GM19467 (cell line): ENCODE measurements around the gene IL1RAPL1.

ENCODE experiments used
- ATAC-seq: cut with Tn5 transposase; IDR thresholded peaks from one replicate; pipeline ENCODE4 v1.9.1; 2021; ENCODE audit warnings: mild to moderate bottlenecking, moderate library complexity; ENCODE audit not compliant: unreplicated experiment

Gene IL1RAPL1

GRCh38 chrX:28960063-28960462 is 372.8 kb downstream of the IL1RAPL1 start:
- ATAC-seq: no peak

GRCh38 chrX:28966331-28966730 is 379.1 kb downstream of the IL1RAPL1 start:
- no peak for ATAC-seq

GRCh38 chrX:28969126-28969525 is 381.9 kb downstream of the IL1RAPL1 start:
- no peak for ATAC-seq

- no peak for ATAC-seq
These were observed 392.6 kb downstream of the IL1RAPL1 start for GRCh38 chrX:28979877-28980276.

GRCh38 chrX:28981952-28982351 is 394.7 kb downstream of the IL1RAPL1 start:
- ATAC-seq: no peak

DNA sequence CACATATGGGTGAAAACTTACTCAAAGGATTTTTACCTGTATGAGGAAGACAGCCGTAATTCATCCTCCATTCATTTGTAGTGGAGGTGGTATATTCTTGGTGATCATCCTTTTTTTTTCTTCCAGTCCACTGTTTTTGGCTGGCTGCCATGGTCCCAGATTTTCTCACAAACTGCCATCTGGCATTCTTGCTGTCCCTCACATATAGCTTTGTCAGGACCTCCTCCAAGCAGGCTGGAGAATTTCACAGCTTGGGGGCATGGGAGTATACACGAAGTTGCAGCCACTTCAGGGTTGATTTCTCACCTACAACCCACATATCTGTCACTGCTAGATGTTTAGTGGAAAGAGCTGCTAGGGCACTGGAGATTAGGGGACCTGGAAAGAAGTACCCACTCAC is 401.0 kb downstream of the IL1RAPL1 start:
- no peak for ATAC-seq

GRCh38 chrX:28997706-28998463 is 410.6 kb downstream of the IL1RAPL1 start:
- no peak for ATAC-seq

- ATAC-seq: no peak
These were observed 411.4 kb downstream of the IL1RAPL1 start for GRCh38 chrX:28998609-28999135.

DNA sequence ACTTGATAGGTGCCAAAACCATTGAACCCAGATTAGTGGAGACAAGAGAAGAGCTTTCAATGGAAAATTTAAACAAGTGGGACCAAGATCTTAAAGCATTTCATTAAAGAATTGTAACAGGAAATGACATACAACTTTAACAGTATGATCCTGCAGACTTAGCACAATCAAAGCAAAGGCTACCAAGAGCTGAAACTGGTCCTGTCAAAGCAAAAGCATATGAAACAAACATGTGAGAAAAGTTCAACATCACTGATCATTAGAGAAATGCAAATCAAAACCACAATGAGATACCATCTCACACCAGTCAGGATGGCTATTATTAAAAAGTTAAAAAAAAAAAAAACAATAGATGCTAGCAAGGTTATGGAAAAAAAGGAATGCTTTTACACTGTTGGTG is 425.6 kb downstream of the IL1RAPL1 start:
- ATAC-seq: no peak

GRCh38 chrX:29023207-29023606 is 436.0 kb downstream of the IL1RAPL1 start:
- ATAC-seq: no peak

DNA sequence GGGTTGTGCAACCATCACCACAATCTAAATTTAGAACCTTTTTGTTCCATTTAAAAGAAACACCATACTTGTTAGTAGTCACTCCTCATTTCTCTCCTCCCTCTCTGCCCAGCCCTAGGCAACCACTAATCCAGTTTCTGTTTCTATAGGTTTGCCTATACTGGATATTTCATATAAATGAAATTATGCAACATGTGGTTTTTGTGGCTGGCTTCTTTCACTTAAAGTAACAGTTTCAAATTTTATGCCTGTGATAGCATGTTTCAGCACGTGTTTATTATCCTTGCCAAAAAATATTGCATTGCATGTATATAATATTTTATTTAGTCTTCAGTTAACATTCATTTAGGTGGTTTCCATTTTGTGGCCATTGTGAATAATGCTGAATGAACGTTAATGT is 437.6 kb downstream of the IL1RAPL1 start:
- no peak for ATAC-seq

DNA sequence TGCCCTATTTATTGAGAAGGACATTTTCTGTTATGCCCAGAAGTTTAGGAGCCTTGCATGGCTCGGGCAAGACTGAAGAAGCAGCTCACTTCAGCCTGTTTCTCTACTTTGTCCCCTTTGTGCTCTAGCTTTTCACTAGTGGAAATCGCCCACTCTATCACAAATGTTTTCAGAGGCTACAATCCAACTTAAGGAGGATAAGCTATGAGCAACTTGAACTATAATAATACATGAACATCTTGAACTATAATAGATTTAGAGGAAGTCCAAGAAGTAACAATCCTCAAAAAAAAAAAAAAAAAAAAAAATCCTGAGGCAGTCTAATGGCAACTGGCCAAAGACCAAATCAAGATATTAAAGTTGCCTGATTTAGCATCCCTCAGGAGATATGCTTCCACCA is 452.3 kb downstream of the IL1RAPL1 start:
- no peak for ATAC-seq

GRCh38 chrX:29040160-29040559 is 452.9 kb downstream of the IL1RAPL1 start:
- no peak for ATAC-seq

DNA sequence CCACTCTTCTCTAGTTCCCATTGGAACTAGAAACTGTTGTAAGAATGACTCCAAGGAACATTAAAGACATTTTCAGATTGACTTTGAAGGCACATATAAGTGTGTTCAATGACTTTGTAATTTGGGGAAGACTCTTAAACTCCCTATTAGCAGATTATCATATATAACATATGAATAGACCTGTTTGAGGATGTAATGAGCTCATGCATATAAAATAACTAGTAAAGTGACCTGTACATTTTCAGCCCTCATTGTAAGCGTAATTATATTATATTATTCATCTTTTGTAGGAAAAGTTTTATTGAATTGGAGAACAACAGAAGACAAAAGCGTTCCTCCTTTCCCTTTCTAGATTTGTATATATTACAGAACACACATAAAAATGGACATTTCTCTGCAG is 455.1 kb downstream of the IL1RAPL1 start:
- no peak for ATAC-seq

DNA sequence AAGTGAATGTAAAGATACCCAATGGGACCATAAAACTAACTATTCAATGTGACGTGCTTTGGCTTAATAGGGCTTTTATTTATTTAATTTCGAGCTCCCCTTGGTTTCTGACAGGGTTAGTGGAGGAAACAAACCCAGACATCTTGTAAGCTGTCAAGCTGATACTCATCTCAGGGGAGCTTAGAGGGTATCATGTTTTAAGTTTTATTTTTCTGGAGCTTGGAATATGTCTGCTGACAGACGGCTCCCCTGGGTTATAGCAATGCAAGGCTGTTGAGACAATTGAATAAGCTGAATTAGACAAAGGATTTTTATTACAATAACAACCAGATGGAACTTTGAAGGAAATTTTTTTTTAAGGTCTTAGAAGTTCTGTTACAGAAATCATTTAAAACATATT is 456.5 kb downstream of the IL1RAPL1 start:
- ATAC-seq: no peak

DNA sequence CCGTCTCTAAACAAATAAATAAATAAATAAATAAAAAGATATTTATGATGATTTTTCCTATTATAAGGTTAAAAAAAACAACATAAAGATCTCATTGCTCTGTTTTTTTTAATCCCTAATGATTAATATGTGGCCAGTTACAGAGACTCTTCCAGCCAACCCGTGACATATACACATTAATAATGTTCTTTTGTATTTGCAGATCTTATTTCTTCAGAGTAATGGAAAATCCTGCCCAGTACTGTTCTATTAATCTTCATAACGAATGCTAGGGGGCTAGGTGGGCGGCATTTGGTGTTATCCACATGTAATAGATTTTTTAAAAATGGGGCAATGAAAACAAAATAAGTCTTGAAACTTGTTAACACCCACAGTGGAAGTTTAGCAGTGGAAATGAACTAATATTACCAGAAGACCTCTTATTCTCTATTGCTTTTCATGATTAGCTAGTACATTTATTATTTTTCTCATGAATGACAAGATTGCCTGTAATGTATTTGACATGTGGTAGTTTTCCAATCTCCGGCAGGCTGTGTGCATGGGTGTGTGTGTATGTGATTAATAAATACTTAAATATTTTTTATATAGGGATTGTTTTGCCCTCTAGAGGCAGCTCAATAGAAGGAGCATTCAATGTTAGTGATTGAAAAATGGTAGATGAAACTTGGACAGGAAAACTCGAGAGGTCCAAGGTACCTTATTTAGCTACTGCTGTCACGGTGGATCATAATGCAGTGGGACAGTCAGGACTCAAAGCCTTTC is 457.4 kb downstream of the IL1RAPL1 start:
- ATAC-seq: no peak

GRCh38 chrX:29065477-29065876 is 478.2 kb downstream of the IL1RAPL1 start:
- no peak for ATAC-seq

DNA sequence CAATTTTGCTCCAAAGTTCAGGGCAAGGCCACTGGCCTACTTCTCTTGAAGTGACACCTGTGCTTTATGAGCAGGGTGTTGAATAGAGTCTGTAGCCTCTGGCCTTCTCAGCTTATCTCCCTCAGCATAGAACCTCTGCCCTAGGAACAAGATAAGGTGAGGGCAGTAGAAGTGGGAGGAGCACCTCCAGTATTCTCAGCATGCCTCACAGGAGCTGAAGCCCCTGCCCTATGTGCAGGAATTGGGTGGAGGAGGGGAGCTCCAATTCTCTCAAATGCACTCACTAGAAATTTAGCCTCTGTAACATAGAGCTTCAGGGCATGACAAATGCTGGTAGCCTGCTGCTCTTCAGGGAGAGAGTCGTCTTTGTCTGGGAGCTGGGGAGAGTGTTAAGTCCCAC is 479.3 kb downstream of the IL1RAPL1 start:
- no peak for ATAC-seq

DNA sequence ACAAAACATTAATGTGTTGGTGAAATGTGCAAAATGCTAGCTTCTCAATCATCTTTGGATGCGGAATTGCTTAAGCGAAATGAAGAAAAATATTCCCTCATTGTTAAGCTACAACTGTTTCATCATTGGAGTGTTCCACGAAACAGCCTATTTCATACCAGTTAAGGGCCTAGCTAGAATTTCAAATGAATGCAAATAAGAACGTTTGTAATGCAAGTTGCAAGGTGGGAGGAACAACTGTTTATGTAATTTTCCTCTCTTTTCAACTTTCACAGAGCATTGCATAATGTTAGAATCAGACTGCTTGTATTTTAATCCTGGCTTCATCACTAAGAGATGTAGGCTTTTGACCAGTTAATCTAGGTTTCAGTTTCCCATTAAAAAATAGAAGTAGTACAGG is 480.1 kb downstream of the IL1RAPL1 start:
- no peak for ATAC-seq

DNA sequence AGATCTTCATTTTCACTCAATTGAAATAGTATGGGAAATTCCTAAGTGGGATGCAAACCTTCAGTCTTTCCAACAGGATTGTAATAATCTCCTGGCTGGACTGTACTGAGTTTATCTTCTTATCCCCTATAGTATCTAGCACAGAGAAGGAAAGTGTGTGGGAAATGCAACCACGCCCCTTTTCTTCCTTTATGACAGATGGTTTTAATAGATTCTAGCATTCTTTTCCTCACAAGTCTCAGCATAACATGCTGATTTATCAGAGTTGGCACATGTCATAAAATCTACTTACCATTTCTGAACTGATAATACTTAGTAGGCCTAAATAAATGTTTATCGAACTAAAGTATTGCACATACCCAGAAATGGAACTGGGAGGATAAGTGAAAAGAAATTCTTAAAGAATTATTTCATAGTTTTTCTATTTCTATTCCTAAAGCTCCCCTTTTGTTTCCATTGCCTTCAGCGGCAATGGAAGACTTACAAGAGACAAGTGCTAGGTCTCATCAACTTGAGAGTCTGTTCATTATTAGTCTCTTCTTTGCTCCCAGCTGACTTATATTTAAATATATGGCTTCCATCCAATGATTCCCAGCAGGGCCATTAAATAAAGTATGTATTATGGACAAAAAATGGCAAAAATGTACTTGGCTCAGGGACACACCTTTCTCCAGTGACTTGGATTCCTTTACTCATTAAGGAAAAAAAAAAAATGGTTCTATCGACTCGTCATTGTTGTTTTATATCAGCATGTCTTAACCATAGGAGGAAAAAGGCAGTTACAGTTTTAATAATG is 484.5 kb downstream of the IL1RAPL1 start:
- no peak for ATAC-seq

GRCh38 chrX:29082558-29082957 is 495.3 kb downstream of the IL1RAPL1 start:
- no peak for ATAC-seq
